Small intestine (tissue), 7 donors: ENCODE results near the gene TENT4A. TPM values are rescaled to one million over a fixed set of nuclear protein-coding genes. Genes with fewer than 3 reads are reported as not detected.

Source experiments
- DNase-seq, 2 donors: peaks; one replicate each; pipeline versions ENCODE4 v3.0.0 to v3.0.0-alpha.2; 2013
- FAIRE-seq: peaks from 2 replicates; lab custom pipeline; 2012; peaks lifted over from hg19 to GRCh38; lab: Jason Lieb, UNC
- H3K27ac ChIP-seq, 3 donors: one replicate each; pipeline ENCODE4 v1.5.1; 2013; ENCODE audit warnings: low read length in 2 of 3, mild to moderate bottlenecking in 2 of 3, control low read depth in 1 of 3, inconsistent platforms in 1 of 3, low read depth in 1 of 3, moderate library complexity in 1 of 3
- H3K27me3 ChIP-seq, 3 donors: one replicate each; pipeline ENCODE4 v1.6.1; 2013; ENCODE audit warnings: low read length in 3 of 3, inconsistent platforms in 1 of 3; ENCODE audit not compliant: control insufficient read depth in 3 of 3, insufficient read depth in 3 of 3
- H3K36me3 ChIP-seq, 3 donors: one replicate each; pipeline ENCODE4 v1.6.1; 2013; ENCODE audit warnings: low read length in 3 of 3, inconsistent platforms in 1 of 3, low read depth in 1 of 3, mild to moderate bottlenecking in 1 of 3, moderate library complexity in 1 of 3; ENCODE audit not compliant: control insufficient read depth in 3 of 3, insufficient read depth in 2 of 3
- H3K4me1 ChIP-seq, 3 donors: one replicate each; pipeline ENCODE4 v1.6.1; 2013; ENCODE audit warnings: low read length in 2 of 3, inconsistent platforms in 1 of 3, low read depth in 1 of 3, mild to moderate bottlenecking in 1 of 3, moderate library complexity in 1 of 3; ENCODE audit not compliant: control insufficient read depth in 3 of 3, insufficient read depth in 2 of 3
- H3K4me3 ChIP-seq, 3 donors: one replicate each; pipeline ENCODE4 v1.5.1; 2013; ENCODE audit warnings: low read length in 3 of 3, control low read depth in 1 of 3, inconsistent platforms in 1 of 3, low read depth in 1 of 3, mild to moderate bottlenecking in 1 of 3, moderate library complexity in 1 of 3
- H3K9me3 ChIP-seq, 2 donors: one replicate each; pipeline ENCODE4 v1.6.1; 2013; ENCODE audit warnings: low read depth in 1 of 2, low read length in 1 of 2; ENCODE audit not compliant: control insufficient read depth in 2 of 2, insufficient read depth in 1 of 2
- WGBS, 3 donors: extraction: QIAGEN DNeasy Blood & Tissue Kit; methylation state at CpG; one replicate each; pipeline ENCODE4 v1.1.7; 2013; 5-methylcytosine and 5-hydroxymethylcytosine counted together
- polyA plus RNA-seq, 4 donors: library from polyadenylated mRNA; stranded (reverse) in 3 of 4; unstranded in 1 of 4; fragments of 200-250 nt in 3 of 4; fragments of 120-200 nt in 1 of 4; gene quantifications; one replicate each; pipeline versions ENCODE4 v1.2.1 to v1.2.3, GENCODE V29; 2013
- donor health status: healthy with polysubstance abuse.
- donor health status: control.
- donor health status: control.
- donor health status: Bipolar disorder and iron deficiency.
- donor health status: healthy.

TENT4A gene
- polyA plus RNA-seq, 4 donors = 8.6 to 19.0 (median 11.2) TPM

DNA sequence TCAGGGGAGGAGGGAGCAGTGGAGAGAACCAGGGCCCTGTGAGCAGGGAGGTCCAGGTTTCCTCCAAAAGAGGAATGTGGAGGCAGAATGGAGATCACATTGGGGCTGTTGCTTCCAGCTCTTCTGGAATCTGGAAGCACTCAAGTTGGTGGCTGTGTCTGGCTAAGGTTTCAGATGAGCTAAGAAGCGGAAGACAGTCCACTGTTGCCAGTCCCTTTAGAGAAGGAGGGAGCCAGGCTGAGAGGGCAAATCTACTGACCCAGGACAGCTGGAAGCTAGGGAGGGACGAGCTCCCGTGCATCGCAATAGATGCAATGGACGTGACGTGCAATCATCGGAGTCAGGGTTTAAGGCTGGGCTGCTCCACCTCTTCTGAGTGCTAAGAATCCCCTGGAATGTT, 71.2 kb downstream of the TENT4A start:
- WGBS, 3 donors = 88 to 92% (median 89%) methylated on average over 7 of the region's 7 CpGs
- DNase-seq (no peak), FAIRE-seq (no peak)
- Histone ChIP-seq H3K27ac (no peak overlapping the region), H3K36me3 (no peaks in the 10 kb centered on the region), H3K9me3 (peaks cover 0 to 5% of the 10 kb centered on the region in 2 donors), H3K4me1 (no peaks in the 10 kb centered on the region), H3K4me3 (no peak overlapping the region), H3K27me3 (no peaks in the 10 kb centered on the region)

DNA sequence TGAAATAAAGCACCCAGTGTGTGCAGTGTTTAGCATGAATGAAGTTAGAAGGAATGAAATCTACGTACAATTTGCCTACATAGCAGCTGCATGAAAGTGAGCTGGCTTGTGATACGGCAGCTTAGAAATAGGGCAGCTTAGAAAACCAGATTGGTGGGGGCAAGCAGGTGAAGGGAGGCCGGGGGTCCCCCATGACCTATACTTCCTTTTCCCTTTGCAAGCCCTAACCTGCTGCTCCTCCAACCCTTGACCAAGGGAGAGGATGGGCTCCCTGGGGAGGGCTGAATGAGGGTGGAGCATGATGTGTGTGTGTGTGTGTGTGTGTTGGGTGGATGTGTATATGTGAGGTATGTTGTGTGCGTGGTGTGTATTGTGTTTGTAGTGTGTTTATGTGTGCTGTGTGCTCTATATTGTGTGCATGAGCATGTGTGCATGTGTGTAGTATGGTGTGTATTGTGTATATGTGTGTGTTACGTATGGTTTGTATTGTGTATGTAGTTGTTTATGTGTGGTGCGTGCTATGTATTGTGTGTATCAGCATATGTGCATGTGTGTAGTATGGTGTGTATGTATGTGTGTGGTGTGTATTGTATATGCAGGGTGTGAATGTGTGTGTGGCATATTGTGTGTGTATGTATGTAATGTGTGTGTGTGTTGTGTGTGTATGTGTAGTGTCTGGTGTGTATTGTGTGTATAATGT, 72.1 kb downstream of the TENT4A start:
- Histone ChIP-seq H3K9me3 (peaks cover 0 to 5% of the 10 kb centered on the region in 2 donors), H3K27me3 (no peaks in the 10 kb centered on the region), H3K4me1 (no peaks in the 10 kb centered on the region), H3K36me3 (no peaks in the 10 kb centered on the region), H3K4me3 (no peak overlapping the region), H3K27ac (no peak overlapping the region)
- WGBS, 3 donors = 83 to 90% (median 89%) methylated on average over 6 of the region's 6 CpGs
- FAIRE-seq (no peak), DNase-seq (no peak)

DNA sequence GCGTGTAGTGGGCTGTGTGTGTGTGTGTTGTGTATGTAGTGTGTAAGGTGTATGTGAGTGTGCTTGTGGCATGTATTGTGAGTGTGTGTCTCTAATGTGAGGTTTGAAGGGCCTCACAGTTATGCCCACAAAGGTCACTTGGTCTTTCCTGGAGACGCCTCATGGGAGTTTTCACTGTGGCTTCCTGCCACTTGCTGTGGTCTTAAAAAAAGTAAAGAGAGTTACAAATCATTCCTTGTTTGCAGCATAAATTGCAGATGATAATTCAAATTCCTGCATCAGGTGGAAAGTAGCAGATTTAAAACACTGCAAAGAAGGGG, 72.6 kb downstream of the TENT4A start:
- peaks cover 0 to 2% (median 0%) of the 10 kb centered on the region in 3 donors for H3K27me3 ChIP-seq
- no peak overlapping the region for H3K27ac ChIP-seq
- no peaks in the 10 kb centered on the region for H3K4me1 ChIP-seq
- no peak for DNase-seq
- no peak overlapping the region for H3K4me3 ChIP-seq
- H3K36me3 ChIP-seq = no peaks in the 10 kb centered on the region
- no peak for FAIRE-seq
- H3K9me3 ChIP-seq = peaks cover 0 to 3% of the 10 kb centered on the region in 2 donors
- WGBS, 3 donors = 77 to 90% (median 79%) methylated on average over 2 of the region's 2 CpGs

DNA sequence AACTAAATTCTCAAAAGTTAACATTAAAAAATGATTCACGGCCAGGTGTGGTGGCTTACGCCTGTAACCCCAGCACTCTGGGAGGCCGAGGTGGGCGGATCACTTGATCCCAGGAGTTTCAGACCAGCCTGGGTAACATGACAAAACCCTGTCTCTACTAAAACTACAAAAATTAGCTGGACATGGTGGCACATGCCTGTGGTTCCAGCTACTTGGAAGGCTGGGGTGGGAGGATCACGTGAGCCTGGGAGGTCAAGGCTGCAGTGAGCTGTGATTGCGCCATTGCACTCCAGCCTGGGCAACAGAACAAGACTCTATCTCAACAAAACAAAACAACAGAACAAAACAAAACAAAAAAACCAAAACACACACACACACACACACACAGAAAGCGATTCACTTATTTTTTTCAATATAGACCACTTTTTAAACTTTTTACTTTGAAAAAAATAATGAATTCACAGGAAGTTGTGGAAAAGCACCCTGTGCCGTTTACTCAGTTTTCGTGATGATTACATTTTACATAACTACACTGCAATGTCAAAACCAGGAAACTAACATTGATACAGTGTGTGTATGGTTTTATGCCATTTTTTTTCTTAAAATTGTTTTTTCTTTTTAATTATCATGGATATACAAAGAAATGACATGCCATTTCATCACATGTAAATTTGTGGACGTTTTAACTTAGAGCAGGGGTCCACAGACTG, 73.7 kb downstream of the TENT4A start:
- H3K4me1 ChIP-seq = no peaks in the 10 kb centered on the region
- DNase-seq (no peak), FAIRE-seq (no peak)
- no peak overlapping the region for H3K27ac ChIP-seq
- H3K27me3 ChIP-seq = peaks cover 0 to 9% (median 0%) of the 10 kb centered on the region in 3 donors
- no peaks in the 10 kb centered on the region for H3K36me3 ChIP-seq
- no peaks in the 10 kb centered on the region for H3K9me3 ChIP-seq
- H3K4me3 ChIP-seq = no peak overlapping the region
- 76 to 91% (median 77%) methylated on average over 10 of the region's 10 CpGs for WGBS, 3 donors

DNA sequence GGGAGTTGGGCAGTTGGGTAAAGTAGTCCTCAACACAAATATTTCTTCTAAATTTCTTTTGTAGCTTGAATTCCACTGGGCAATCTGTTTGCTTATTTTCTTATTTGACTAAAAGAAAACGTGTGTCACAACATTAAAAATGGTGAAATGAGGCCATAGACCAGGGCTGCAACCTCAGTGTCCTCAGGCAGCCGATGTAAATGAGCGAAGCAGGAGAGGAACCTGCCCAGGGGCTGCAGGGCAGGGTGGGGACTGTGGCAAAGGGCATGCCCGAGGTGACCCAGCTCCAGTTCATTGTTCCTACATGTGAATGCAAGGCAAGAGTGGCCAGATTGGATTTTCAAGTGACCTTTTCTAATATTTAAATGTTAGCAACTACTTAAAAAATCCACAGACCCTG, 74.7 kb downstream of the TENT4A start:
- peaks cover 0 to 9% (median 0%) of the 10 kb centered on the region in 3 donors for H3K27me3 ChIP-seq
- no peak overlapping the region for H3K27ac ChIP-seq
- no peak overlapping the region for H3K4me3 ChIP-seq
- DNase-seq (no peak), FAIRE-seq (no peak)
- 72 to 91% (median 84%) methylated on average over 4 of the region's 4 CpGs for WGBS, 3 donors
- no peaks in the 10 kb centered on the region for H3K4me1 ChIP-seq
- H3K9me3 ChIP-seq = no peaks in the 10 kb centered on the region
- H3K36me3 ChIP-seq = no peaks in the 10 kb centered on the region

DNA sequence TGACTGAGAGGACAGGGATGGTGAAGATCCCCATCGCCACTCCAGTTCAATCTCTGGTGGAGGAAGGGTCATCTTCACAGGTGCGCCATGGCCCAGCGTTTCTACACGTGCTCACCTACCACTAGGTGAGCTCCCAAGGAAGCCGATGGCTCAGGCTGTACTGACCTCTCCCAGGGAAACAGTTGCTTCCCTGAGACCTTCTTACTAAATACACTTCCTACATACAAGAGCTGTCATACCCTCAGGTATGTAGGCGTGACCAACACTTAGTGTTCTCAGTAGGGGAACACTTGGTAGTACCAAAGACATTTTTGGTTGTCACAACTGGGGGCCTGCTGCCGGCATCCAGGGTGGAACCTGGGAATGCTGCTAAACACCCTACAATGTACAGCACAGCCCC, 75.2 kb downstream of the TENT4A start:
- Histone ChIP-seq H3K4me3 (no peak overlapping the region), H3K36me3 (no peaks in the 10 kb centered on the region), H3K9me3 (no peaks in the 10 kb centered on the region), H3K27me3 (peaks cover 0 to 9% (median 0%) of the 10 kb centered on the region in 3 donors), H3K27ac (no peak overlapping the region), H3K4me1 (no peaks in the 10 kb centered on the region)
- 80 to 97% (median 94%) methylated on average over 7 of the region's 7 CpGs for WGBS, 3 donors
- DNase-seq (no peak), FAIRE-seq (no peak)

DNA sequence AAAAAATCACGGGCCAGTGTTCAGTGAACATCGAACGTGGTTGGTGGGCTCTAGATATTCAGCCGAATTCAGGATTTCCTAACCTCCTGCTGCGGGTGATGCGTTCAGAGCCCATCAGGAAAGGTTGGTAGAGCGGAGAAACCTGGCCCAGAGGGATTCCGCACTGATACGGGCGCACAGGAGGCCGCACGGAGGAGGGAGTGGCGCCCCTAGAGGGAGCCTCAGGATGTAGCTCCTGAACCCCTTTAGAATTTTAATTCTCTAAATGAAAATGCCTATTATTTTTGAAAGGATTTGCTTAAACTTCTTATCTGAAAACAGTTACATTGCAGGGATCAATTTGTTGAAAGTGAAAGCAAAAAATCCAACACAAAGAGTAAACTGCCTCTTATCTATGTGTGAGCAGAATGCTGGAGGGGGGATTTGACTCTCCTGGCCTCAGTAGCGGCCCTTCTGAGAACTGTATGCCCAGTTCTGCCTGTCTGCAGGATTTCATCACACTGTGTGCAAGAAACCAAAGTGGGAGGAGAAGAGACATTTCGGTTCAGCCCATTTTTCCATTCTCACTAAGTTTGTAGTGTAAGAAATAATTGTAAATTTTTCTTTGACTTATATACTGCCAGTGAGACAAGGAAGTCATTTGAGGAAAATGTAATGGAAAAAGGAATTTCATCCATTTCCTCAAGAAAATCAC, 75.9 kb downstream of the TENT4A start:
- FAIRE-seq (no peak), DNase-seq (no peak)
- no peaks in the 10 kb centered on the region for H3K36me3 ChIP-seq
- no peak overlapping the region for H3K27ac ChIP-seq
- no peaks in the 10 kb centered on the region for H3K9me3 ChIP-seq
- no peak overlapping the region for H3K4me3 ChIP-seq
- peaks cover 0 to 9% (median 0%) of the 10 kb centered on the region in 3 donors for H3K27me3 ChIP-seq
- no peaks in the 10 kb centered on the region for H3K4me1 ChIP-seq
- 74 to 83% (median 82%) methylated on average over 15 of the region's 15 CpGs for WGBS, 3 donors

DNA sequence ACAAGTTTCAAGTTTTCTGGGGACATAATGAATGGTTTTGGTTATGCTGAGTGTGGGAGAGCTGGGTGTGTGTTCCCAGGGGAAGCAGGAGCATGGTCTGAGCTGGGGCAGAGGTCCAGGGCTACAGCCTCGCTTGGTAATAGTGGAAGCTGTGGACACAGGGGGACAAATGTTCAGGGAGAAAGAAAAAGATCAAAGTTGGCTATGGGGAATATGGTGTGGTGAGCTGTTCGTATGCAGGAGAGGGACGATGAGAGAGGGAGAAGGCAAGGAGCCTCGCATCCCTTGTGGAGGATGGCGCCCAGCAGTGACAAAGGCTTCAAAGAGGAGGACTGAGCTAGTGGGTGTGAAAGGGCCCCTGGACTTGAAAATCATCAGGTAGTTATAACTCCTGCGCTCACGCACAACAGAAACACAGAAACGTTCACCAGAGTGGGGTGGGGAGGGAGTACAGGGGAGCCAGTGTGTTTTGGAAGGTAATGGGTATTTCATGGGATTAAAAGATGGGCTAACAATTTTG, 77.2 kb downstream of the TENT4A start:
- Histone ChIP-seq H3K27me3 (peaks cover 0 to 9% (median 0%) of the 10 kb centered on the region in 3 donors), H3K4me1 (no peaks in the 10 kb centered on the region), H3K4me3 (no peak overlapping the region), H3K36me3 (no peaks in the 10 kb centered on the region), H3K9me3 (no peaks in the 10 kb centered on the region), H3K27ac (no peak overlapping the region)
- WGBS, 3 donors = 83 to 91% (median 85%) methylated on average over 8 of the region's 8 CpGs
- DNase-seq = no peak
- no peak for FAIRE-seq
